HG02763 (cell line): ENCODE data around the gene UNC13C.

Experiments used
- ATAC-seq: cut with Tn5 transposase; IDR thresholded peaks from one replicate; pipeline ENCODE4 v1.9.1; 2021; ENCODE audit warnings: mild to moderate bottlenecking, moderate library complexity; ENCODE audit not compliant: unreplicated experiment

UNC13C gene

GRCh38 chr15:54289590-54290136 is 311.4 kb downstream of the UNC13C start:
- ATAC-seq, result no peak

- ATAC-seq, result no peak
These were observed 320.2 kb downstream of the UNC13C start for GRCh38 chr15:54298396-54298795.

GRCh38 chr15:54304321-54304720 is 326.1 kb downstream of the UNC13C start:
- ATAC-seq, result no peak

GRCh38 chr15:54305138-54305537 is 326.9 kb downstream of the UNC13C start:
- no peak for ATAC-seq

GRCh38 chr15:54307252-54307902 is 329.1 kb downstream of the UNC13C start:
- no peak for ATAC-seq

GRCh38 chr15:54307926-54308325 is 329.7 kb downstream of the UNC13C start:
- no peak for ATAC-seq

GRCh38 chr15:54312528-54312927 is 334.3 kb downstream of the UNC13C start:
- ATAC-seq, result no peak

- no peak for ATAC-seq
These were observed 343.2 kb downstream of the UNC13C start for GRCh38 chr15:54321426-54321825.

GRCh38 chr15:54322341-54322740 is 344.1 kb downstream of the UNC13C start:
- no peak for ATAC-seq

GRCh38 chr15:54345301-54345700 is 367.1 kb downstream of the UNC13C start:
- no peak for ATAC-seq

GRCh38 chr15:54345827-54346226 is 367.6 kb downstream of the UNC13C start:
- no peak for ATAC-seq

- ATAC-seq, result no peak
These were observed 369.0 kb downstream of the UNC13C start for GRCh38 chr15:54347082-54347827.

GRCh38 chr15:54353726-54354125 is 375.5 kb downstream of the UNC13C start:
- ATAC-seq, result no peak

- ATAC-seq, result no peak
These were observed 376.1 kb downstream of the UNC13C start for GRCh38 chr15:54354341-54354740.

GRCh38 chr15:54364961-54365360 is 386.7 kb downstream of the UNC13C start:
- ATAC-seq, result no peak

GRCh38 chr15:54373332-54373731 is 395.1 kb downstream of the UNC13C start:
- ATAC-seq, result no peak

GRCh38 chr15:54374184-54374952 is 396.1 kb downstream of the UNC13C start:
- ATAC-seq, result no peak

GRCh38 chr15:54387799-54388198 is 409.6 kb downstream of the UNC13C start:
- ATAC-seq, result no peak

GRCh38 chr15:54388746-54389145 is 410.5 kb downstream of the UNC13C start:
- no peak for ATAC-seq

GRCh38 chr15:54410481-54410880 is 432.2 kb downstream of the UNC13C start:
- ATAC-seq, result no peak

- ATAC-seq, result no peak
These were observed 445.9 kb downstream of the UNC13C start for GRCh38 chr15:54424171-54424570.
